Cardiac atrium fibroblast (primary cell): ENCODE results near the gene PARD3B. TPM values are rescaled to one million over a fixed set of nuclear protein-coding genes. Genes with fewer than 3 reads are reported as not detected.

ENCODE experiments used
- total RNA-seq: library from RNA; depleted of rRNA; stranded (reverse); fragments of >200 nt; gene quantifications from 2 replicates; pipeline ENCODE4 v1.2.3, GENCODE V29; 2015

The PARD3B gene, protein sequence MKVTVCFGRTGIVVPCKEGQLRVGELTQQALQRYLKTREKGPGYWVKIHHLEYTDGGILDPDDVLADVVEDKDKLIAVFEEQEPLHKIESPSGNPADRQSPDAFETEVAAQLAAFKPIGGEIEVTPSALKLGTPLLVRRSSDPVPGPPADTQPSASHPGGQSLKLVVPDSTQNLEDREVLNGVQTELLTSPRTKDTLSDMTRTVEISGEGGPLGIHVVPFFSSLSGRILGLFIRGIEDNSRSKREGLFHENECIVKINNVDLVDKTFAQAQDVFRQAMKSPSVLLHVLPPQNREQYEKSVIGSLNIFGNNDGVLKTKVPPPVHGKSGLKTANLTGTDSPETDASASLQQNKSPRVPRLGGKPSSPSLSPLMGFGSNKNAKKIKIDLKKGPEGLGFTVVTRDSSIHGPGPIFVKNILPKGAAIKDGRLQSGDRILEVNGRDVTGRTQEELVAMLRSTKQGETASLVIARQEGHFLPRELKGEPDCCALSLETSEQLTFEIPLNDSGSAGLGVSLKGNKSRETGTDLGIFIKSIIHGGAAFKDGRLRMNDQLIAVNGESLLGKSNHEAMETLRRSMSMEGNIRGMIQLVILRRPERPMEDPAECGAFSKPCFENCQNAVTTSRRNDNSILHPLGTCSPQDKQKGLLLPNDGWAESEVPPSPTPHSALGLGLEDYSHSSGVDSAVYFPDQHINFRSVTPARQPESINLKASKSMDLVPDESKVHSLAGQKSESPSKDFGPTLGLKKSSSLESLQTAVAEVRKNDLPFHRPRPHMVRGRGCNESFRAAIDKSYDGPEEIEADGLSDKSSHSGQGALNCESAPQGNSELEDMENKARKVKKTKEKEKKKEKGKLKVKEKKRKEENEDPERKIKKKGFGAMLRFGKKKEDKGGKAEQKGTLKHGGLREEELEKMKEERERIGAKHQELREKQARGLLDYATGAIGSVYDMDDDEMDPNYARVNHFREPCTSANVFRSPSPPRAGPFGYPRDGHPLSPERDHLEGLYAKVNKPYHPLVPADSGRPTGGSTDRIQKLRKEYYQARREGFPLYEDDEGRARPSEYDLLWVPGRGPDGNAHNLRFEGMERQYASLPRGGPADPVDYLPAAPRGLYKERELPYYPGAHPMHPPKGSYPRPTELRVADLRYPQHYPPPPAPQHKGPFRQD (N-terminal part only)
- 3.1 and 3.4 TPM in 2 replicates for total RNA-seq

DNA sequence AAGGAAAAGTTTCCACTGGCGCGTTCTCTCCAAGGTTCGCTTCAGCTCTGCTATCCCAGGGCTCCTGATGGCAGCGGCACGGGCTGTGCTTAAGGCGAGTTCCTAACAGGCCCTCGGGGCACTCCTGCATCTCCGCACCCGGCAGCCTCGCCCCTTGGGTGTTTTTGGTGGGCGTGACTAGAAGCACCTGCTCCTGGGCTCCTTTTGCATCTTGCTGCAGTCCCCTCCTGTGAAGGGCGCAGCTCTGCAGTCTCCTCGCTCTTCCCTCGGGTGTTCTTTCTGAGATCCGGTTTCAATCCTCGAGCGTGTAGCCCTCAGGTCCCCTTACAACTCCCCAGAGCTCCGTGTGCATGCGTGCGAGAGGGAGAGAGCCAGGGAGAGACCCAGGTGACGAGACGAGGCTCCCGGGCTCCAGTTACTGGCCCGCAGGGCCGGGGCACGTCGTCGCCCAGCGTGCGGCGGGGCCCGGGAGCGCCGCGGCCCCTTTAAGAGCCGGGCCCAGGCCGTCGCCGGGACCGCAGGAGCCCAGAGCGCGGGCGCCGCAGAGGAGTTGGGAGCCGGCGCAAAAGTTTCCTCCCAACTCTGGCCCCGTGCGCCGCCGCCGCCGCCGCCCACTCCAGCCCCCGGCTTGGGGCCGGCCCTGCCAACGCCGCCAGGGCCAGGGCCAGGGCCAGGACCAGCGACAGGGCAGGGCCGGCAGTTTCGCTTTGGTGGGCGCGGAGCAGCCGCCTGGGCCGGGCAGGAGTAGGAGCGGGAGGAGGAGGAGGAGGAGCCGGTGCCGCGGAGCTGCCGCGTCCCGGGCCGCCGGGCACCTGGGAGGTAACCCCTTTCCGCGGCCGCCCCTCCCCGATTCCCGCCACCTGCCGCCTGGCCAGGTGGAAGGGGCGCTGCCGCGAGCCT lies at the start of gene PARD3B:
TSS of gene PARD3B (plus strand) at position 515 of the 900 bp plus-strand sequence. CDS start 525 bp downstream, outside the sequence.

